ENCODE measurements around the gene DUSP9. TPM values are rescaled to one million over a fixed set of nuclear protein-coding genes. Genes with fewer than 3 reads are reported as not detected.

DUSP9 gene
- total RNA-seq, 2 experiments from 2014 or later = not detected

DNA sequence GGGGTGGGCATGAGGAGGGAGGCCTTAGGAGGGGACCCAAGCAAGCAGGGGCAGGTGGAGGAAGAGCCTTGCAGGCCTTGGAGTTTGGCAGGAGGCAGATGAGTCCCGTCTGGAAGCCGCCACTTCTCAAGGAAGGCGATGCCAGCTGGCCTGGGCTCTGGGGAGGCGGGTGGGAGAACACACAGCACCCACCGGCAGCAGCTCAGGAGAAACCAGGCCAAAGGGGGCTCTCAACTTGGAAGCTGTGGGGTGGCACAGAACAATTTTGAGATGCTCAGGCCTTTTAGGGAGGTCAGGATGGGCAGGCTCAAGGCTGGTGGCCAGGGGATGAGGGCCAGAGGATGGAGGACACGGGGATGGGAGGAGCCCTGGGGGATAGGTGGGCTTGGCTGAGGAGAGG is 11.6 kb upstream of the DUSP9 start:
- Mint-ChIP-seq H3K4me1 (no peaks in the 10 kb centered on the region), H3K27ac (no peak overlapping the region), H3K4me3 (no peak overlapping the region), H3K36me3 (ENCODE audit: low read depth) (no peaks in the 10 kb centered on the region), H3K9me3 (no peaks in the 10 kb centered on the region), H3K27me3 (peaks cover 5% of the 10 kb centered on the region)
- no peak for DNase-seq
- CTCF ChIA-PET = no interaction called here
- POLR2A ChIA-PET = no interaction called here

DNA sequence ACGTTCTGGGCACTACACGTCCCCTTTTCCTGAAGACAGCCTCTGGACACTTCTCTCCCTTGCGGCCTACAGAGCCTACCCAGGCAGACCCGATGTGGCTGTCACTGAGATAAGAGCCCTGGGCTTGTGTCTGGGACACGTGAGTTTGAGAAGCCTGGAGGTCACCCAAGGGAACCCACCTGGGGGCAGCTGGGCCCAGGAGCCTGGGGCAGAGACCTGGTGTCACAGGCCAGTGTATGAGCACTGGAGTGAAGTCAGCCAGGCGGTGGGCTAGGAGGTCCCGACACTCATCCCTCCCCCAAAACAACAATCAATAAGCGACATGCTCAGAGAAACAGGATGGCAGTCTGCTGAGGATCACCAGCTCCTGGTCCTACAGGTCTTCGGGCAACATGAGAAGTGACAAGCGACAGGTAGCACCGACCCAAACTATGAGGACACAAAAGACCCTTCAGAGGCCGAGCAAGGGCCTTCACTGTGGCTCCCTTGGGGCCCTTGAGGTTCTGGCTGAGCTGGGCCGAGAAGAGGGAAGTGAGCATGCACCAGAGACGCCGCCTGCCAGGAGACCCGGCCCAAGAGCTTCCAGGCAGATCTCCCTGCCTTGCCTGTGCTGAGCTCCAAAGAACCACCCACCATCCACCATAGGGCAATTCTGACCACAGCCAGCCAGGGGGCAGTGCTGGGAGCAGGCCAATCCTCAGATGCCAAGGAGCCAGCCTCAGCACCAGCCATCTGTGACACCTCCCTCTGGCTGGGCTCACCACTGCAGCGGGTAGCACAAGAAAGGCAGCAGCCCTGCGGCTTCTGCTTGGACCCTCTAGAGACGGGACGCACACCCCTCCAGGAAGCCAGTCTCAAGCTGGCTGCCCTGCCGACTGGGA is 11.0 kb upstream of the DUSP9 start:
- Mint-ChIP-seq H3K4me1 (no peaks in the 10 kb centered on the region), H3K36me3 (ENCODE audit: low read depth) (no peaks in the 10 kb centered on the region), H3K4me3 (no peak overlapping the region), H3K9me3 (no peaks in the 10 kb centered on the region), H3K27ac (no peak overlapping the region), H3K27me3 (peaks cover 5% of the 10 kb centered on the region)
- peak; percentile 21 for DNase-seq
- ChIA-PET CTCF (no interaction called here), POLR2A (no interaction called here)

DNA sequence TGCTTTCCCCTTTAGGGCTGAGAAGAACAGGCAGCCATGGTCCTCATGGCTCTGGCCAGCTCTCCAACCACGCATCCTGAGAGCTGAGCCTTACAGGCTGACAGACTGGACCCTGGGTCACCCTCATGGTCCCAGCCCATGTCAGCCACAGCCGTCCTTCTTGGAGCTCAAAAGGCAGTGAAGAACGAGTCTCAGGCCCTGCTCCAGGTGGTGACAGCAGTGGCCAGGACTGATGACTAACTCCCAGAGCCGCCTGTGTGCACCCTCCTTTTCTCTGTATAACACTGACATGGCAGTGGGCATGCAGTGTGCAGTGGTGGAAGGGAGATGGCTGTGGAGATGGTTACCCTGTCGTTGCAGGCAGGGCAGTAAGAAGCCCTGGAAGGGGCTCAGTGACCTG is 10.3 kb upstream of the DUSP9 start:
- peaks cover 8% of the 10 kb centered on the region for H3K27me3 Mint-ChIP-seq
- no peaks in the 10 kb centered on the region for H3K36me3 Mint-ChIP-seq (ENCODE audit: low read depth)
- no peak for DNase-seq
- CTCF ChIA-PET = no interaction called here
- H3K4me3 Mint-ChIP-seq = no peak overlapping the region
- POLR2A ChIA-PET = interaction anchor here (1.0 to 1.3 kb wide), 2 partner anchors 10 to 27 kb away, joined by 3 to 4 read pairs; partner anchors contain the start of gene DUSP9
- H3K27ac Mint-ChIP-seq = no peak overlapping the region
- no peaks in the 10 kb centered on the region for H3K9me3 Mint-ChIP-seq
- H3K4me1 Mint-ChIP-seq = peaks cover 3% of the 10 kb centered on the region

DNA sequence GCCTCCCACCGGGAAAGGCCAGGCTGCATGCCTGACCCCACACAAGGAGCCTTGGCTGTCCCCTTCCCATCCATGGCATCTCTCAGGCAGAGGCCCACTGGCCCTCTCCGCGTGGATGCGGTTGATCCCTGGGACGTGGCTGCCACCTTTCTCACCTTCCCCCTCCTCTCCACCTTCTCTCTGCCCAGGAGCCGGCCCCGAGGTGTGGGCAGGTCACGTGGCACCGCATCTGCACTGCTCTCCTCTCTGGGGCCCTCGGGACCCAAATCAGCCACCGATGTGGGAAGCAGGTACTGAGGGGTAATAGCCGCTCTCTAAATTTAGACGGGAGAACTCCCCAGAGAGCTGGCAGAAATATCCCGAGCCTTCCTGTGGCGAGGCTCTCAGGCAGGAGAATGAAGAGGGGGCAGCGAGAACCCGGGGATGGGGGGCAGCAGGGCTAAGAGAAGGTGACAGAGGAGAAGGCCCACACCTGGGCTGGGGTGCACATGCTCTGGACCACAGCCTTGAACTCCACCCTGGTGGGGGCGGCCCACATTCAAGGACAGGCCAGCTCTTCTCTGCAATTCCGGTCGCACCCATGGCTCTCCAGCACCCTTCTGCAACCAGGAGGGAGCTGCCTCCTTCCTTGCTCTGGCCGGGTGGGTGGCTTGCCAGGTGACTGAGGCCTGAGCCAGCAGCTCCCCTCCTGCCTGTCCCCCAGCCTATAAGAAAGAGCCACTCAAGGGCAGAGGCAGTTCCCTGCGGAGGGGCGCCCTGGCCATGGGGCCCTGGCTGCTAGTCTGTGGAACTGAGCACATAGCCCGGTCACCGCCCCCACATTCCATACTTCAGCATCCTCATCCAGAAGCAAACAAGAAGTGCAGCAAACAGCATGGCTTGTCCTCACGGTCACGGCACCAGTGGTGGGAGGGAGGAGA is 9.6 kb upstream of the DUSP9 start:
- Mint-ChIP-seq H3K9me3 (no peaks in the 10 kb centered on the region), H3K27ac (no peak overlapping the region), H3K36me3 (ENCODE audit: low read depth) (no peaks in the 10 kb centered on the region), H3K4me3 (no peak overlapping the region), H3K4me1 (peaks cover 3% of the 10 kb centered on the region), H3K27me3 (peaks cover 8% of the 10 kb centered on the region)
- CTCF ChIA-PET = no interaction called here
- POLR2A ChIA-PET = interaction anchor here (1.0 to 1.3 kb wide), 2 partner anchors 9 to 27 kb away, joined by 3 to 4 read pairs; partner anchors contain the start of gene DUSP9
- DNase-seq = no peak

DNA sequence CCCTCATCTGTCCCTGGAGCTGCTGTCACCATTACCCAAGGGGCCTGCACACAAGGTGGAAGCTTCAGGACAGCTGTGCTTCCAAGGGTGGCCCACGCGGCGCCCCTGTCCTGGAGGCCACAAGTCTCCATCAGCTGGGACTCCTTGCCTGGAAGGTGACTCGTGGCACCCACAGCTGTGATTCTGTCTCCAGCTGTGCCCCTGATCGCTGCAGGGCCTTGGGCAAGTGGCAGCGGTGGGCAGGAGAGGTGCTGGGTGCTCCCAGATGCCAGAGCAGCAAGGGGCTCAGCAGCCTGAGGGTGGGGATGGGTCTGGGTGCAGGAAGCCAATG is 9.0 kb upstream of the DUSP9 start:
- H3K4me3 Mint-ChIP-seq = no peak overlapping the region
- CTCF ChIA-PET = no interaction called here
- no peak for DNase-seq
- peaks cover 12% of the 10 kb centered on the region for H3K27me3 Mint-ChIP-seq
- no peaks in the 10 kb centered on the region for H3K36me3 Mint-ChIP-seq (ENCODE audit: low read depth)
- H3K4me1 Mint-ChIP-seq = peaks cover 7% of the 10 kb centered on the region
- H3K27ac Mint-ChIP-seq = no peak overlapping the region
- H3K9me3 Mint-ChIP-seq = no peaks in the 10 kb centered on the region
- POLR2A ChIA-PET = interaction anchor here (1.3 kb wide), 1 partner anchor 28 kb away, joined by 4 read pairs; no protein-coding TSS in a partner anchor

DNA sequence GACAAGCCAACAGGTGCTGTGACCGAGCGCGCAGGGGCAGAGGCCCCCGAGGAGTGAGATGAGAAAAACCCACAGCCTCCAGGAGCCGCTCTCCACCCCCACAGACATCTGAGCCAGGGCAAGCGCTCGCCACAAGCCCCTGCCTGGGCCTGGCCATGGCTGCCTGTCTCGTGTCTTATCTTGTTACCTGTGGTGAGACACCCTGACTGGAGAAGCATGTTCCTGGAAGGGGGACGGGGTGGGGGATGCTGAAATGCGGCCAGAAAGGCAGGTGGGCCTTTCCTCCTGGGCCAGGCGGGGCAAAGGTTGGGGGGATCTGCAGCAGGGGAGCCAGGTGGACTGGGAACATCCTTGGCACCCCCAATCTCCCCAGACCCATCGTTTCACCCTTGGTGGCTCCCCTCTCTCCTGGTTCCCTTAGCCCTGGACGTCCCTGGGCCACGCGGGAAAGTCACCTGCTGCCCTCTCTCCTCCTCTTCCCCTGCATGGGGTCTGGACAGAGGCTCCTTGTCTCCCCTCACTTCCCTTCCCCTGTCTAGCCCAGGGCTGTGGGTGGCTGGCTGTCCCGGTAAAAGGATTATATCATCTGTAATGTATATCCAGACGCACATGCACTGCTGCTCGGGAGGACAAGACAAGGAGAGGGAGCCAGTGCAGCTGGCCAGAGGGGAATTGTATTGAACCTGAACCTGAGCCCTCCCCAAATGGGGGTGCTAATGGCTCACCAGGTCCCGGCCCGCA is 8.4 kb upstream of the DUSP9 start:
- H3K4me1 Mint-ChIP-seq = peaks cover 9% of the 10 kb centered on the region
- H3K27ac Mint-ChIP-seq = no peak overlapping the region
- ChIA-PET POLR2A (no interaction called here), CTCF (no interaction called here)
- H3K9me3 Mint-ChIP-seq = no peaks in the 10 kb centered on the region
- no peak for DNase-seq
- H3K27me3 Mint-ChIP-seq = peaks cover 17% of the 10 kb centered on the region
- H3K36me3 Mint-ChIP-seq (ENCODE audit: low read depth) = no peaks in the 10 kb centered on the region
- no peak overlapping the region for H3K4me3 Mint-ChIP-seq

DNA sequence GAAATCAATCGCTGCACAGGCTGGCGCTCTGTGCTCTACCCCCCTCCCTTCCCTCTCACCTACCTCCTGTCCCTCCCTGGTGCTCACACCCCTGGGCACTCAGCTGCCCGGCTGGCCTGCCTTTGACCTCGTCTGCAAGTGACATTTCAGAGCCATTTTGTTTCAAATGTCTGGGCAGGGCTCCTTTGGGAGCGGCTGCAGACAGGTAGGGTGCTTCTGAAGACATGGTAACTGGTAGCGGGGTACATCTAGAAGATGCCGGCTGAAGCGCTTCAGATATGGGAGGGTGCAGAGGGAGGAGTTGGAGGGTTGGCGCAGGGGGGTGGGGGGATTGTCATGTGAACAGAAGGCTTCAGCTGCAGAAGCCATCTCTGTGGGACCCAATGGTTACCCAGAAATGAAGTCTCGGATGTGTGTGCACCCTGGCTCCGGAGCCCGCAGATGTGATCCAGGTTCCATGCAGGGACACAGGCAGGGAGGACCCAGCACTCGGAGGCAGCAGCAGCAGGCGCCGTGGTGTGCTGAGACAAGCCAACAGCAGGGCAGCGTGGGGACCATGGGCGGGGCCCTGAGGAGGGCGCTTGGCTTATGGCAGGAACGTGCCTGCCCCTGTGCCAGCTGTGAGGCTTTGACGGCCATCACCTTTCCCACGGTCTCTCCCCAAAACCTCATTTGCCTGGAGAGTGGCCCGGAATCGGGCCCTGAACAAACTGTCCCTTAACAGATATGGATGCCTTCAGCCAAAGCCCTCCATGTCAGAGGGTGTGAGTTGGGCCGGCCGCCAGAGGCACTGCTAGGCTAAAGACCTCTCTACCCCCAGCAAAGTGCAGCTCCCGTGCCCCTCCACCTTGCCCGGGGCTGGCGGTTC is 7.6 kb upstream of the DUSP9 start:
- no peak overlapping the region for H3K27ac Mint-ChIP-seq
- H3K36me3 Mint-ChIP-seq (ENCODE audit: low read depth) = no peaks in the 10 kb centered on the region
- DNase-seq = no peak
- POLR2A ChIA-PET = no interaction called here
- H3K4me3 Mint-ChIP-seq = no peak overlapping the region
- H3K9me3 Mint-ChIP-seq = no peaks in the 10 kb centered on the region
- peaks cover 20% of the 10 kb centered on the region for H3K27me3 Mint-ChIP-seq
- CTCF ChIA-PET = no interaction called here
- H3K4me1 Mint-ChIP-seq = peaks cover 9% of the 10 kb centered on the region

DNA sequence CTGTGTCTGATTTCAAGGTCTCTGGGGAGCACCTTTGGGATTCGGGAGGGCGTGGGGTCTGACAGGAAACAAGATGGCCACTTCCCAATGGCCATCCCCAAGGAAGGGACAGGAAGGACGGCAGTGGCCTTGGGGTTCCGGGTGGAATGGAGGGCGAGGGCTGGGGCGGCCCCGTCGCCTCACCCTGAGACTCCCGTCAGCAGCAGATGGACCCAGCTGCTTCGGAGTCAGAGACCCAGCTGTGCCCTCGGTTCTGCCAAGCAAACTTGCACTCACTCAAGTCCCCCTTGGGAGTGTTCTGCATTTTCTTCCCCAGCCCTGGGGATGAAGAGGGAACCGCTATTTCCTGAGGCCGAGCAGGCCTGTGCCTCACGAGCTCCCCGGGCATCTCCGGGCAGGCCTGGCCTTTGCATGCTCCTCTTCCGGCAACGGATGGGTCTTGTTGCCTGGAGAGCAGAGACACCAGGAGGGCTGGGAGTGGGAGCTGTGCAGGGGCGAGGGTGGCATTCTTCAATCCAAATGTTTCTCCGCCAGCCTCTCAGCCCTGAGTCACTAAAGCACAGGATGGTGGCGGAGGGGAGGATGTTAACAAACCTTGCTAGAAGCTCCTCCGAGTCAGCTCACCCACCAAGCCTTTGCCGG is 6.8 kb upstream of the DUSP9 start:
- Mint-ChIP-seq H3K4me3 (no peak overlapping the region), H3K27ac (no peak overlapping the region), H3K27me3 (peaks cover 26% of the 10 kb centered on the region), H3K36me3 (ENCODE audit: low read depth) (no peaks in the 10 kb centered on the region), H3K4me1 (peaks cover 9% of the 10 kb centered on the region), H3K9me3 (no peaks in the 10 kb centered on the region)
- ChIA-PET CTCF (interaction anchor here (1.2 kb wide), 1 partner anchor 8 kb away, joined by 3 read pairs; no protein-coding TSS in a partner anchor), POLR2A (no interaction called here)
- DNase-seq = no peak

DNA sequence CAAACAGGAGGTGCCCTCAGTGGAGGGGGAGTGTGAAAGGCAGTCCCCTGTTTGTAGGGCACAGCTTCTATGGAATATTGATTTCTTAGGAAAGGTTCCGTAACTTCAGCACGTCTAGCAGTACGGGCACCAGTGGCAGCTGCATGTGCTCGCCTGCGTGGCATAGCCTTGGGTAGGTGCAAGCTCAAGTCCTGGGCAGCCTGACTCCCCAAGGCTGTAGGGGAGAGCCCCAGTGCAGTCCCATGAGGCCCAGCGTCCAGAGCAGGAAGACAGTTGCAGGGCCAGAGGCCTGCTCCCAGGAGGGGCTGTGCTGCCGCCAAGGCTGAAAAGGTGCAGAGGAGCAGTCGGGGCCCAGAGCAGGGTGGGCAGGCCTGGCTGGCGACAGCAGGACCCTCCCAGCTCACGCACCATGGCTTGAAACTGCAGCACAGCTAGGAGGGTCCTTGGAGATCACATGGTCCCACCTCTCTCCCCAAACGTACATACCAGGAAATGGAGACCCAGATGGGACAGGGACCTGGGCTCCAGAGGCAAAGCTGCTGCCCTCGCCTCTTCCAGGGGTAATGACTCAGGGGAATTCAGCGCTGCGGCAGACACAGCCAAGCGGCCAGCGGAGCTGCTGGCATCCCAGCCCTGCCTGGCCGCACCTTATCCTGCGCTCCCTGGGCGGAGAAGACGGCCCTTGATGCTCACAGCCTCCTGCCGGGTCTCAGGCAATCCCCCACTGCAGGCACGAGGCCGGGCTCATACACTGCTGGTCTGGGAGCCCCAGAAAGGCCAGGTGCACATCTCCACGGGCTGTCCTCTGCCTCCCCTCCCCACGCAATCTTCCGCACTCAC is 6.0 kb upstream of the DUSP9 start:
- CTCF ChIA-PET = interaction anchor here (1.2 kb wide), 1 partner anchor 9 kb away, joined by 3 read pairs; no protein-coding TSS in a partner anchor
- DNase-seq = no peak
- H3K9me3 Mint-ChIP-seq = no peaks in the 10 kb centered on the region
- no peak overlapping the region for H3K27ac Mint-ChIP-seq
- POLR2A ChIA-PET = no interaction called here
- H3K27me3 Mint-ChIP-seq = peaks cover 32% of the 10 kb centered on the region
- H3K4me1 Mint-ChIP-seq = peaks cover 9% of the 10 kb centered on the region
- H3K36me3 Mint-ChIP-seq (ENCODE audit: low read depth) = no peaks in the 10 kb centered on the region
- no peak overlapping the region for H3K4me3 Mint-ChIP-seq

DNA sequence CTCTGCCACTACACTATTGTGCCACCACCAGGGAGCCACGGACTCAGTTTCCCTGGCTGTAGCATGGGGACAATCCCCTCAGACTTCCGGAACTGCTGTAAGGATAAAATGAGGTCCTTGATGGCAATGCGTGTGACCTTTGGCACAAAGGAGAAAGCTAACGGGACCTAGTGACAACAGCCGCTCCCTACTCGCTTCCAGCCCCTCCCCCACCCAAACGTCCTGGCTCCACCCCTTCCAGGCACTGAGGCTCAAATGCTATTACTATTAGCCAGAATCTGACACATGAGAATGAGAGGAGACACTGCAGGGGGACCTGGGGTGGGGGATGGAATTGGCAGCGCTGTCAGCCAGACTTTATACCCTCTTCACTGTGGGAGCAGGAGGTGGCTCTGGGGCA is 5.4 kb upstream of the DUSP9 start:
- peaks cover 36% of the 10 kb centered on the region for H3K27me3 Mint-ChIP-seq
- no peaks in the 10 kb centered on the region for H3K9me3 Mint-ChIP-seq
- no peak overlapping the region for H3K27ac Mint-ChIP-seq
- ChIA-PET POLR2A (no interaction called here), CTCF (no interaction called here)
- H3K36me3 Mint-ChIP-seq (ENCODE audit: low read depth) = no peaks in the 10 kb centered on the region
- peaks cover 9% of the 10 kb centered on the region for H3K4me1 Mint-ChIP-seq
- no peak for DNase-seq
- no peak overlapping the region for H3K4me3 Mint-ChIP-seq

DNA sequence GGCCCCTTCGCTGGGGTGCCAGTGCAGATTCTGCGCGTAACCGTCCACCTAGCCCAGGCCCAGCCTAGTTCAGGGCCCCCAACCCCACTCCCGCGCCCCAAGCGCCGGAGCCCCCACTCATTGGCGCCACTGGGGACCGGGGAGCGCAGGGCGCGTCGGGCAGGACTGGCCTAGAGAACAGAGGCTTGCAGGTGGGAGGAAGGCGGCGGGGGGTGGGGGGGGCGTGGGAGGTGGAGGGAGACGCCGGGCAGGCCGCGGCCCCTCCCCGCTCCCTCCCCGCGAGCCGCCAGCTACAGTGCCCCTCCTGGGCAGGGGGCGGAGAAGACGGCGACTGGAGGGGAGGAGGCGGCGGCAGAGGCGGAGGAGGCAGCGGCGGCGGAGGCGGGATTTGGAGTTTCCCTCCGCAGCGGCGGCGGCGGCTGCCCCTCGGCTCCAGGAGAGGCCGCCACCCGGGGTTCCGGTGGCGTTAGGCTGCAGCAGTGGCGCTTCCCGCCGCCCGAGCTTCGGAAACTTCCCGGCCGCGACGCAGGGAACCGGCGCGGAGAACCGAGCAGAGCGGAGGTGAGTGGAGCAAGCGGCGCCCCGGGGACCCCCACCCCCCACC is 4.8 kb upstream of the DUSP9 start:
- Mint-ChIP-seq H3K27ac (no peak overlapping the region), H3K4me1 (peaks cover 9% of the 10 kb centered on the region), H3K9me3 (no peaks in the 10 kb centered on the region), H3K36me3 (ENCODE audit: low read depth) (no peaks in the 10 kb centered on the region), H3K4me3 (no peak overlapping the region), H3K27me3 (peaks cover 36% of the 10 kb centered on the region)
- ChIA-PET CTCF (no interaction called here), POLR2A (no interaction called here)
- no peak for DNase-seq

Data from activated CD4-positive, alpha-beta memory T cell treated with anti-CD3 and anti-CD28 coated beads, Interleukin-2, amount 10 ng/mL, durations not matched to agents 7 days and 5 days (primary cell).